Measurements from ENCODE around the gene PFKFB3.
"Not testable (repeated sequence)": the region's sequence is repeated elsewhere in the genome, so short reads cannot be mapped to it uniquely, and the experiment has no call there.

The PFKFB3 gene

GRCh38 chr10:6201516-6201975, 1.2 kb upstream of the PFKFB3 start:
- DNase-seq (ENCODE audit: low read depth in 1 of 2, low spot score in 1 of 2): peak; percentile 61 to 68

GRCh38 chr10:6202098-6202683, 541 bp upstream of the PFKFB3 start:
- DNase-seq (ENCODE audit: low read depth in 1 of 2, low spot score in 1 of 2): peak in 1 of 2 donors; percentile 4

- DNase-seq (ENCODE audit: low read depth in 1 of 2, low spot score in 1 of 2): peak; percentile 16 to 50
Observed at GRCh38 chr10:6203331-6204062, 765 bp downstream of the PFKFB3 start.

DNA sequence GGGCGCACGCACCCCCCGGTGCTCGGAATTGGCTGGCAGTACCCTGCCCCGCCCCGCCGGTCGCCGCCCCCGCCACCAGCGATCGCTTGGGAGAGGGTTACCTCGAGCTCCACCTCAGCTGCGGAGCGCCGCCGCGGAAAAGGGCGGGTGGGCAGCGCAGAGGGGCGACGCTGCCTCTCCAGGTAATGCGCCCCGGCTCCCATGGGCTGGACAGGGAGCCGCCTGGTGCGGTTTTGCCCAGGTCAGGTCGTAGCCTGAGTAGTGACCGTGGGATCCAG, 1.3 kb downstream of the PFKFB3 start:
- peak; percentile 26 to 46 for DNase-seq (ENCODE audit: low read depth in 1 of 2, low spot score in 1 of 2)

DNA sequence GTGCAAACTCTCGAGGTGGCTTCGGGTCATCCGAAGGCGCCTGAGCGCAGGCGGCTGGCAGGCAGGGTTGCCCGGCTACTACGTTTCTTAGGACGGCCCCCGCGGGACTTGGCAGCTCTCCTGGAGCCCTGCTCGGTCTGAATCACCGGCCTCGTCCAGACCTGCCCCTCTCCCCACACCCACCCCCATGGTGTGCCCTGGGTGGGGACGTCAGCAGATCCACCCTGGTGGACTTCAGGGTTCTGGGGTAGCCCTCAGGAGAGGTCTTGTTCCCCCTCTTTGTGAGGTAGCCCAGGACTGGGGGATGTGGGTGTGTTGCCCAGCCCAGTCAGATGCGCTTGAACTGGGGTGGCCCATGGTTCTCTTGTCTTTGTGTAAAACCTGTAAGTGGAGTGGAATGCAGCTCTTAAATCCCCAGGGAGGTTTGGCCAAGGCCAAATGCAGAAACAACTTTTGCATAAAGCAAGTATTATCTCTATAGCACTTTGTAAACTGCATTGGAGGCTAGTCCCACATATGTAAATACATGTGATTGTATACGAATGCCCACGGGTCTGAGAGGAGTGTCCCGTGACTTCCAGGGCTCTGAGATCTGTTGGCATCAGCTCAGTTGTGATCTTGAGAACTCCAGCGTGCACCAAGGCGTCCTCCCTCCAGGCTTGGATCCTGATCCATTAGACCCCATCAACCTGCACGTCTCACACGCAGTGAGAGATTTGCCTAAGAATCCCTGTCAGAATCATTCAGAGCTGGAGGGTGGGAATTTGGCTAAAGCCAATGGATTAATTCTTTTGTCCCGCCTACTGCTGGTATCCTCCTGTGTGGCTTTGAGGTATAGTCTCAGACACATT, 1.8 kb downstream of the PFKFB3 start:
- no peak for DNase-seq (ENCODE audit: low read depth in 1 of 2, low spot score in 1 of 2)

DNA sequence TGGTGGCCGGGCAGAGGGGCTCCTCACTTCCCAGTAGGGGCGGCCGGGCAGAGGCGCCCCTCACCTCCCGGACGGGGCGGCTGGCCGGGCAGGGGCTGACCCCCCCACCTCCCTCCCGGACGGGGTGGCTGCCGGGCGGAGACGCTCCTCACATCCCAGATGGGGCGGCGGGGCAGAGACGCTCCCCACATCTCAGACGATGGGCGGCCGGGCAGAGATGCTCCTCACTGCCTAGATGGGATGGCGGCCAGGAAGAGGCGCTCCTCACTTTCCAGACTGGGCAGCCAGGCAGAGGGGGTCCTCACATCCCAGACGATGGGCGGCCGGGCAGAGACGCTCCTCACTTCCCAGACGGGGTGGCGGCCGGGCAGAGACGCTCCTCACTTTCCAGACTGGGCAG, 3.8 kb downstream of the PFKFB3 start:
- not testable (repeated sequence) for DNase-seq (ENCODE audit: low read depth in 1 of 2, low spot score in 1 of 2)

- no peak for DNase-seq (ENCODE audit: low read depth in 1 of 2, low spot score in 1 of 2)
Observed at GRCh38 chr10:6207658-6208057, 4.9 kb downstream of the PFKFB3 start.

DNA sequence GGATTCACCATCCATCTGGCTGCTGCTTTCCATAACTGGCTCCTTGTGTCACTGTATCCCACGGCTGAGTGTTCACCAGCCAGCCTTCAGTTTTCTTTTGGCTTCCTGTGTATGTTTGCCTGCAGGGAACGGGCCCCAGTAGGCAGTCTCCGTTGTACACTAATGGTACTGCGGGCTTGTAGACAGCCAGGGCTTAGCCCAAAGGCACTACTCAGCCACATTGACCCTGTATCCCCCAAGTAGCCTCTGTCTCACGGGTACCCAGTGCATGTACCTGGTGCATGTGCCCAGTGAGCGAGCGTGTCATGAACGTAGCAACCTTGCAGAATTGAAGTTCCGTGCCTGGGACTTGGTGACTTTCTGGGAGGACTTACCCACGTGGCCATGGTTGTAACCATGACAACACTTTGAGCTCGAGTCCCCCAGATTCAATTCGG, 6.1 kb downstream of the PFKFB3 start:
- no peak for DNase-seq (ENCODE audit: low read depth in 1 of 2, low spot score in 1 of 2)

- no peak for DNase-seq (ENCODE audit: low read depth in 1 of 2, low spot score in 1 of 2)
Observed at GRCh38 chr10:6211341-6211670, 8.6 kb downstream of the PFKFB3 start.

DNA sequence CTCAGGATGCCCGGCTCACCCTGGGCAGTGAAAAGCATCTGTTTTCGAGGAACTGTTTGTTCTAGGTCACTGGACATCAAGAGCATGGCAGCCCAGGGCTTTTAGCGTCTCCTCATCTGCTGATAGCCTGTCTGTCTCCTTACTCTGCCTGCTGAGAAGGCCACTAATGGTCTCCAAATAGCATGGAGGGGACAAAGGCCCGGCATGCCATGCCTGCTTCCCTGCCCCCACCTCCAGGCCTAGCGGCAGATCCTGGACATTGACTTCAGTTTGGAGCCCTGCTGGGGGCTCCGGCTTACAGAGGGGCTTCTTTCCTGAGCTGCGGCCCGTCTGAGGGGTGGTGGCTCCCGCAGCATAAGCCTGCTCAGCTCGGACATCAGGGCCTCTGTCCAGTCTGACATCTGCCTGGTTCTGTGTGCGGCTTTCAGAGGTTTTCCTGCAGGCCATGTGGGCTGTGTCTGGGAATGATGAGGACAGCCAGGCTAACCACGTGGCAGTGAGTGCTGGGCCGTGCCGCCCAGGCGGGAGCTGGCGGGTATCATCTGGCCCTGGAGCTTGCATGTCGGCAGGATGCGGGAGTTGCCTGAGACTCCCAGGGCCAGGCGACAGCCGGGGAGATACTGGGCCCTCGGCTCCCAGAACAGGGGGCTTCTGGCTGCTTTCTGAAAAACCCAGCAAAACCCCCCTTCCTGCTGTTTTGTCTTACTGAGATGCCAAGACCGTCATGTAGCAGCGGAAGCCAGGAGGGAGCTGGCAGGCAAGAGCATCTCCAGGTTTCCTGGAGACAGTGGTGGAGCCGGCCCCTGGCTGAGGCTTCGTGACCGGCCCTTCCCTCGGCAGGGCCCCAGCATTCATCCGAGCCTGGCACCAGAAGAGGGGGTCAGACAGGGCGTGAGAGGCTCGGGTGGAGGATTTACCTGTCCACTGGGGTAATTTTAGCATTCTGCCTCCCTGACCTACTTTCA, 9.2 kb downstream of the PFKFB3 start:
- DNase-seq (ENCODE audit: low read depth in 1 of 2, low spot score in 1 of 2): no peak

DNA sequence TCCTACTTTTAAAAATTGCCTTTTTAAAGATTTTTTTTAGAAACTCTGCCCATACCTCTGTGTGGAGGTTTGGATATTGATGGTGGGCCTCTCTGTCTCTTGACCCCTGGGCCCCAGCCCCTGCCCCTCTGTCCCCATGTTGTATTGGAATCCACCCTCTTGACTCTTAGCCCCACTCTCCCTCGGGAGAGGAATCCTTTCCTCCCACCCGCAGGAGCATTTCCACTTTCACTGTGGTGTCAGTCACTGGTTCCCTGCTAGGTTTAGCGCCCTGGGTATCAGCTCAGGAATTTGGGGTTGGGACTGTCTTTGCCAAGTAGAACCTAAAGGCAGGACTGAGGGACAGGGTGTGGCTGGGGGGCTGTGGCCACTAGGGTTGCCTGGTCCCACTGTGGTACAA, 10.1 kb downstream of the PFKFB3 start:
- DNase-seq (ENCODE audit: low read depth in 1 of 2, low spot score in 1 of 2): no peak

DNA sequence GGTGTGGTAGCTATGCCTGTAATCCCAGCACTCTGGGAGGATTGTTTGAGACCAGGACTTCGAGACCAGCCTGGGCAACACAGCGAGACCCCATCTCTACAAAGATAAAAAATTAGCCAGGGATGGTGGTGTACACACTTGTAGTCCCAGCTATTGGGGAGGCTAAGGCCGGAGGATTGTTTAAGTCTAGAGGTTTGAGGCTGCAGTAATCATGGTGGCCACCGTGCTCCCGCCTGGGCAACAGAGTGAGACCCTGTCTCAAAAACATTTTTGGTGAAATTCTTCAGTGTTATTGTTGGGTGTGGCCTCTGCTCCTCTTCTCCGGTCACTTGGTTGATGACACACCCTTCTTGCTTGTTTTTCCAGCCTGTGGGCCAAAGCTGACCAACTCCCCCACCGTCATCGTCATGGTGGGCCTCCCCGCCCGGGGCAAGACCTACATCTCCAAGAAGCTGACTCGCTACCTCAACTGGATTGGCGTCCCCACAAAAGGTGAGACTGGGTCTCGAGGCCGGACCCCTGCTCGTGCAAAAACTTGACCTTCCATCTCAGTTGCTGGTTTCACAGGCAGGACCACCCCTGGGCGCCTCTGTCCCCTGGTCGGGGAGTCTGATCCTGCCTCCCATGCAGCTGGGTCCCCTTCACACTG, 10.6 kb downstream of the PFKFB3 start:
- no peak for DNase-seq (ENCODE audit: low read depth in 1 of 2, low spot score in 1 of 2)

DNA sequence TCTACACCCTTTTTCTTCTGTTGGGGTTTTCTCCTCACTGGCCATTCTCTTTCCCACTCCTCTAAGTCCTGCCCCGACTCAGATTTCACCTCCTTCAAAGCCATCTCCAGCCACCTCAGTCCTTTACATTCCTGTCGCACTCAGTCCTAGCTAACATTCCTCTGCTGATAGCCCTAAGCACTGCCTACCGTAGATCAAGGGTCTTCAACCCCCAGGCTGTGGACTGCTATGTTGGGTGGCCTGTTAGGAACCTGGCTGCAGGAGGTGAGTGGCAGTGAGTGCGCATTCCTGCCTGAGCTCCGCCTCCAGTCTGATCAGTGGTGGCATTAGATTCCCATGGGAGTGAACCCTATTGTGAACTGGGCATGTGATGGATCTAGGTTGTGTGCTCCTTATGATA, 11.2 kb downstream of the PFKFB3 start:
- DNase-seq (ENCODE audit: low read depth in 1 of 2, low spot score in 1 of 2): no peak

GRCh38 chr10:6214612-6215011, 11.9 kb downstream of the PFKFB3 start:
- DNase-seq (ENCODE audit: low read depth in 1 of 2, low spot score in 1 of 2): no peak

GRCh38 chr10:6215241-6215640, 12.5 kb downstream of the PFKFB3 start:
- no peak for DNase-seq (ENCODE audit: low read depth in 1 of 2, low spot score in 1 of 2)

GRCh38 chr10:6215683-6216484, 13.2 kb downstream of the PFKFB3 start:
- DNase-seq (ENCODE audit: low read depth in 1 of 2, low spot score in 1 of 2): no peak

DNA sequence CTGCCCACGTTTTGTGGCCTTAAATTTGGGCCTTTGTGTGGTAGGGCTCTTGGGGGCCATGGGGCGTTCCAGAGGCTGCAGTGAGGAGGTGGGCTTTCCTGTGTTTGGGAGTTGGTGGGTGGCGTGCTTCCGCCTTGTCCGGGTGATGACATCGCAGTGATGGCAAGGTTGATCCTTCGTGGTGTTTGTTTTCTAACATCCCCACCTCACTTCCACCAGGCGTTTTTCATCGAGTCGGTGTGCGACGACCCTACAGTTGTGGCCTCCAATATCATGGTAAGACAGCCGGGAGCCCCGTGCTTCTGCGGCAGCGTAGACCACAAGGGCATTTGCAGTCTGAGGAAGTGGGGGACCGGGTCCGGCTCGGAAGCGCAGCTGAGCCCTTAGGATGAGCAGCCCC, 14.2 kb downstream of the PFKFB3 start:
- DNase-seq (ENCODE audit: low read depth in 1 of 2, low spot score in 1 of 2): no peak

- no peak for DNase-seq (ENCODE audit: low read depth in 1 of 2, low spot score in 1 of 2)
Observed at GRCh38 chr10:6217611-6218010, 14.9 kb downstream of the PFKFB3 start.

- no peak for DNase-seq (ENCODE audit: low read depth in 1 of 2, low spot score in 1 of 2)
Observed at GRCh38 chr10:6218692-6219493, 16.2 kb downstream of the PFKFB3 start.

Measured in activated T-helper 1 cell treated with anti-CD3 and anti-CD28 coated beads, Interleukin-2, amount 50 U/mL, for 16 hours (primary cell).